ENCODE results near the gene ASPHD1.

DNA sequence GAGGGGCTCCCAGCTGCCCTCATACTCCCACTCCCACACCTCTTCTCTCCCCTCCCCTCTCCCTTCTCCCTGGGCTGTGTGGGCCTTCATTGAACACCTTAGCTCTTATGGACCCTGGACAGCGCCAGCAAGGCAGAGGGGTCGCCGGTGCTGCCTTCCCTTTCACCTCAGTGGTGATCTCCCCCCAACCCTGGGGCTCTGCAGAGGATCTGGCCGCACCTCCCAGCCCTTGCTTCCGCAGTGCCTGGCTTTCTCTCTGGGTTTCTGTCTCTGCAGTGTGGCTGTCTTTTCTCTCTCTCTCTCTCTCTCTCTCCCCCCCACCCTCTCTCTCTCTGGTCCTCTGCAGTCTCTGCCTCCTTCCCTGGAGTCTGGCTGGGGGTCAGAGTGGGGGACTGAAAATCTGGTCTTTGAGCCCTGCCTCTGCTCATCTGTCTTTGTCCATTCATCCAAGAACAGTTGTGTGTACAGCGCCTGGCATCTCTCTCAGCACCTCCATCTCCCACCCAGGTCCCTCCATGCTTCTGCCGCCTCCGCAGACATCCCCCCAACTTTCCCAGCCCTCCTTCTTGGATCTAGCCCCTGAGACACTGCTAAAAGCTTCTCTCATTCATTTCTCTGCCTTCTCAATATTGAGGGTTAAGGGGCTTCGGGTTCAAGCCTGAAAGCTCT, 2.0 kb upstream of the ASPHD1 start:
- TF ChIP-seq, protein P1, sequence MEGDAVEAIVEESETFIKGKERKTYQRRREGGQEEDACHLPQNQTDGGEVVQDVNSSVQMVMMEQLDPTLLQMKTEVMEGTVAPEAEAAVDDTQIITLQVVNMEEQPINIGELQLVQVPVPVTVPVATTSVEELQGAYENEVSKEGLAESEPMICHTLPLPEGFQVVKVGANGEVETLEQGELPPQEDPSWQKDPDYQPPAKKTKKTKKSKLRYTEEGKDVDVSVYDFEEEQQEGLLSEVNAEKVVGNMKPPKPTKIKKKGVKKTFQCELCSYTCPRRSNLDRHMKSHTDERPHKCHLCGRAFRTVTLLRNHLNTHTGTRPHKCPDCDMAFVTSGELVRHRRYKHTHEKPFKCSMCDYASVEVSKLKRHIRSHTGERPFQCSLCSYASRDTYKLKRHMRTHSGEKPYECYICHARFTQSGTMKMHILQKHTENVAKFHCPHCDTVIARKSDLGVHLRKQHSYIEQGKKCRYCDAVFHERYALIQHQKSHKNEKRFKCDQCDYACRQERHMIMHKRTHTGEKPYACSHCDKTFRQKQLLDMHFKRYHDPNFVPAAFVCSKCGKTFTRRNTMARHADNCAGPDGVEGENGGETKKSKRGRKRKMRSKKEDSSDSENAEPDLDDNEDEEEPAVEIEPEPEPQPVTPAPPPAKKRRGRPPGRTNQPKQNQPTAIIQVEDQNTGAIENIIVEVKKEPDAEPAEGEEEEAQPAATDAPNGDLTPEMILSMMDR (IDR thresholded peaks at IDR 0.05): no peak
- TF ChIP-seq POLR2A (IDR thresholded peaks at IDR 0.05): no peak

Measured in heart left ventricle (tissue), 13 donors.